GM21367 (cell line): ENCODE results near the gene NOXO1.
"Not testable (repeated sequence)": the region's sequence is repeated elsewhere in the genome, so short reads cannot be mapped to it uniquely, and the experiment has no call there.

Experiments
- ATAC-seq: cut with Tn5 transposase; IDR thresholded peaks from one replicate; pipeline ENCODE4 v1.9.1; 2021; ENCODE audit not compliant: unreplicated experiment

Gene NOXO1

DNA sequence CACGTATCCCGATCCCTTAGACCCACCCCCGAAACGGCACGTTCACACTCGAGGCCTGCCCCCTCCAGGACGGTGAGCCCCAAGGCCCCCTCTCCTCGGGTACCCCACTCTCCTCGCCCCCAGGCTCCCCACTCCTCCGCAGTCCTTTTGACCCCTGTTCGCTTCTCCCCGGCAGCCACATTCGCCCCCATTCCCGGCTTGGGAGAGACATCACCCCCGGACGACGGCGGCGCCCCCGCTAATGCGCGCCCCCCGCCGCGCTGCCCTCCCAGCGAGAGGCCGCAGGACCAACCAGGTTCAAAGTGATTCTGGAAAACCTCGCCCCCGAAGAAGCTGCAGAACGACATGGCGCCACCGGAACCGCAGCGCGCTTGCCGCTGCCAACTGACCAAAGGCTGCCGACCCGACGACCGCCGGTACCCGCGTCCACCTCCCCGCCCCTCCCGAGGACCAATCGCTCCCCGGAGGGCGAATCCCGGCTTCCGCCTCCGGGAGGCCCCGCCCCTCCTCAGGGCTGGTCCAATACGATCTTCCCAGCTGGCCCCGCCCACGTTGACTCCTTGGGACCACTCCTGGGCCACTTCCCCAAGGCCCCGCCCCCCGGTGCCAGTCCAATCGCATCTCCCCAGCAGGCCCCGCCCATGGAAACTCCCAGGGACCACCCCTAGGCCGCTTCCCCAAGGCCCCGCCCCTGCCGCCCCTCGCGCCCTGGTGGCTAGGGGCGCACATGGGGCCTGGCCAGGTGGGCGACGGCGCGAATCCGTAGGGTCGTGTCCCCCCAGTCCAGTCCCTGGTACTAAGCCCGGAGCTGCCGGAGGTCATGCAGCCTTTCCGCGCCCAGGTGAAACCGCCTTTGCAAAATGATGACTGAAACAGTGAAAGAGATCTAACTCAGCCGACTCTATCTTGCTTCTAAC is 38.2 kb downstream of the NOXO1 start, which contains the start of gene MSRB1:
TSS of gene MSRB1 (minus strand) at position 390 of the 917 bp plus-strand sequence. CDS start at position 347, 43 bp downstream.
- peak; percentile 88 for ATAC-seq

GRCh38 chr16:1942047-1942809 is 39.0 kb downstream of the NOXO1 start:
- no peak for ATAC-seq

- ATAC-seq = no peak
These were observed 39.9 kb downstream of the NOXO1 start for GRCh38 chr16:1941162-1942046.

GRCh38 chr16:1940273-1941161 is 40.8 kb downstream of the NOXO1 start:
- no peak for ATAC-seq

DNA sequence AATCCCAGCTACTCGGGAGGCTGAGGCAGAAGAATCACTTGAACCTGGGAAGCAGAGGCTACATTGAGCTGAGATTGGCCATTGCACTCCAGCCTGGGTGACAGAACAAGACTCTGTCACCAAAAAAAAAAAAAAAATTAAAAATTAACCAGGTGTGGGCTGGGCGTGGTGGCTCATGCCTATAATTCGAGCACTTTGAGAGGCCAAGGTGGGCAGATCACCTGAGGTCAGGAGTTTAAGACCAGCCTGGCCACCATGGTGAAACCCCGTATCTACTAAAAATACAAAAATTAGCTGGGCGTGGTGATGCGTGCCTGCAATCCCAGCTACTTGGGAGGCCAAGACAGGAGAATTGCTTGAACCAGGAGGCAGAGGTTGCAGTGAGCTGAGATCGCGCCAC is 41.4 kb downstream of the NOXO1 start:
- ATAC-seq = not testable (repeated sequence)

DNA sequence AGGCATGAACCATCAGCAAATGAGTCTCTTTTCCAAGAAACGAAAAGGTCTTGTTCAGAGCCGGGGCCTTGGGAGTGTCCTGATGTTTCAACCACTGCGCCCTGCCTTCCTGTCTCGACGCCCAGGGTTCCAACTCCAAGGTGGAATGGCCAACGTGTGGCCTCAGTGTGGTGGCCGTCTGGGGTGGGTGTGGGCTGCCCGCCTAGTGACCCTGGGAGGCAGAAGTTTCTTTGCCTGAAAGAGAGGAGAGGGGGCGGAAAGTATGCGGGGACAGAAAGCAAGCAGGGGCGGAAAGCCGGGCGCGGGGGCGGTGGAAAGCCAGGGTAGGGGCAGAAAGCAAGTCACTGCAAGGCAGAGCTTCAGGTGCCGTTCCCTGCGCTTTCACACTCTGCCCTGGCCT is 42.4 kb downstream of the NOXO1 start:
- ATAC-seq = no peak

DNA sequence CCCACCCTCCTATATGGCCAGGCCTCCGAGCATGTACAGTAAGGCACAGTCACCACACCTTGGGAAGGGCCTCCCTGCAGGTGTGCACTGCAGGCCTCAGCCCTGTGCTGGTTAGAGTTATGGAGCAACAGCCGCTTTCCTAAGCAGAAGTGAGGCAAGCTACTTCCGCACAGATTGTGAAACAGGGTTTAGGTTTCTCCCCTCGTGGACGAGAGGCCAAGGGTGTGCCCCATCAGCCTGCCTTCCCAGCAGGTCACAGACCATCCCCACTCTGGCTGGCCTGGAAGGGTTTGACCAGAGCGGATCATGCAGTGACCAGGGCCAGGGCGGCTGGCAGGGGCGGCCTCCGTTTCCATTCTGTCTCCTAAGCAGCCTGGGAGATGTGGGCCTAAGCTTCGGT is 43.0 kb downstream of the NOXO1 start:
- no peak for ATAC-seq

DNA sequence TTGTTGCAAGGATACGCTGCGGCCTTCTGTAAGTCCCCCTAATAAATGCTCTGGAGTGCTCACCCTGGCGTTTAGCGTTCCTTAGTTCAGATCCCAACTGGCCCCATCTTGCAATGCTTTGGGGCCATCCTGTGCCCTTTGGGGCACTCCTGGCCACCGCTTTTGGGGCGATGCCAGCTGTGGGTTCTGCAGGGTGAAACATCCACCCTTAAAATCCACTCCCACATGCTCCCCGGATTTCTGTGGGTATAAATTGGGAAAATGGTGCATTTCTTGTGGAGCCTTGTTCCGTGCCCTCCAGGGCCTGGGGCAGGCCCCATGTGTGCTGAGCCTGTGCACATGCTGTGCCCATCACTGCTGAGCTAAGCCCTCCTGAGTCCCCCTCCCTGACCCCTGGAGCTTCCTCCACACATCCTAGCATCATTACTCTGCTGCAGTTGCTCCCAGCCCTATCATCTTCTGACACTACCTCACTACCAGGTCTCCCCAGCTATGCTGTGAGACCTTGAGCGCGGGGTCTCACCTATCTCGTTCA is 44.3 kb downstream of the NOXO1 start:
- no peak for ATAC-seq

- no peak for ATAC-seq
These were observed 48.1 kb downstream of the NOXO1 start for GRCh38 chr16:1933097-1933661.

- no peak for ATAC-seq
These were observed 48.9 kb downstream of the NOXO1 start for GRCh38 chr16:1932050-1933028.

- no peak for ATAC-seq
These were observed 50.9 kb downstream of the NOXO1 start for GRCh38 chr16:1930338-1930720.

- ATAC-seq = peak; percentile 76
These were observed 51.5 kb downstream of the NOXO1 start for GRCh38 chr16:1929578-1930337.

- no peak for ATAC-seq
These were observed 52.2 kb downstream of the NOXO1 start for GRCh38 chr16:1929105-1929504.
